ENCODE measurements around the gene OR10AG1.

OR10AG1 gene, protein sequence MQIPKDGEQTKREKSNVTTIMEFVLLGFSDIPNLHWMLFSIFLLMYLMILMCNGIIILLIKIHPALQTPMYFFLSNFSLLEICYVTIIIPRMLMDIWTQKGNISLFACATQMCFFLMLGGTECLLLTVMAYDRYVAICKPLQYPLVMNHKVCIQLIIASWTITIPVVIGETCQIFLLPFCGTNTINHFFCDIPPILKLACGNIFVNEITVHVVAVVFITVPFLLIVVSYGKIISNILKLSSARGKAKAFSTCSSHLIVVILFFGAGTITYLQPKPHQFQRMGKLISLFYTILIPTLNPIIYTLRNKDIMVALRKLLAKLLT

DNA sequence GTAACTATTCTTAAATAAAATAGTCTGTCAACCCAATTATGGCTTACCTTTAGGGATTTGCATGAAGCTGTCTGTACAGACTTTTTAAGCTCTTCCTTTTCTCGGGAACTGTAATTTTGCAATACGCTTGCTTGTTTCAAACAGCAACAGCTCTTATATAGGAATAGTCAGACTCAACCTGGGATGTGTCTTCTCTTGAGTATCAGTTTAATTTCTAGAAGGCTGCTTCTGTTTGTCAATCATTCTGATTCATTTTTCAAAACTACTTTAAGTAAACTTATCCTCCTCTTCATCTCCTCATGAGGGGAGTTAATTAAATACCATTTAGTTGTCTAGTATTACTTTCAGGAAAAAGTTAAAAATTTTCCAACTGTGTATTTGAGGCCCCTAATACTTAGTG lies at the start of gene OR10AG1:
Gene OR10AG1, minus strand, starts transcription at position 101 of the 400 bp plus-strand sequence. Its CDS starts 38 bp downstream, at position 63.
- no peak for DNase-seq (ENCODE audit: low spot score)

DNA sequence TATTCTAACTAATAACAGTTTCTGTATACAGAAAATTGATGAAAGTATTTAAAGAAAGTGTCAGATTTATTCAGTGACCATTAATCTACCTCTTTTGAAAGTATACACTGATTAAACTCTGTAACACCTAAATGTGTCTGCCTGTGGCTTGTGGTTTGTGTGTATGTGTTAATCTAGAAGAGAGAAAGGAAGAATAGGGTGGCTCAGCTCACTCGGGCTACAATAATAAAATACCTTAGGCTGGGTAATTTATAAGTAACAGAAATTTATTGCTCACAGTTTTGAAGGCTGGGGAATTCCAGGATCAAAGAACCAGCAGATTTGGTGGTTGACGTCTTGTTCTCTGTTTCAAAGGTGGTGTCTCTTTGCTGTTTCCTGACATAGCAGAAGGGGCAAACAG lies 44.1 kb upstream of the OR10AG1 start:
- DNase-seq (ENCODE audit: low spot score): no peak

DNA sequence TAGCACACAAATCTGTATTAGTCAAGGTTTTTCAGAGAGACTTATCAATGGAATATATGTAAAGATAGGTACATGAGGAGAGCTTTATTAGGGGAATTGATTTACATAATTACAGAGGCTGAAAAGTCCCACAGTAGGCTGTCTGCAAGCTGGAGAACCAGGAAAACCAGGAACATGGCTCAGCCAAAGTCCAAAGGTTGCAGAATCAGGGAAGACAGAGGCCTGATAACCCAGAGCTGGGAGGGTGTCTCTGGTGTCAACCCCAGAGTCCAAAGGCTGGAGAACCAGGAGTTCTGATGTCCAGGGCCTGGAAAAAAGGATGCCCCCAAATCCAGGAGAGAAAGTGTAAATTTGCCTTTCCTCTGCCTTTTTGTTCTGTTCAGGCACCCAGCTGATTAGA lies 41.0 kb upstream of the OR10AG1 start:
- DNase-seq (ENCODE audit: low spot score): no peak

DNA sequence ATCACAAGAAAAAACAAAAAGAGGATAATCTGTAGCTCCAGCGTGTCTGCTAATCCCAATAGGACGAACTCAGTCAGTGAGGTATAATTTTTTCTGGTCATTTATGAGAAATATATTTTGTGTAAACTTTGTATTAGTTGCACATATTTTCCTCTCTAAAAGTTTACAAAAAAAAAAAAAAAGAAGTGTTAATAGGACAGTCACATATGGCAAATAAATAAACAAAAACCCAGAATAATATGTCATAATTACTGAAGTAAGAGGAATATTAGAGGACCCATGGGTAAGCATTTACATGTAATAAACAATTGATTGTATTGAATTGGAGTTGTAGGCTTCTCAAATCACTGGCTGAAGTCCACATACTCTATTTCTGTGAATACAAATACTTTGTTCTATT lies 24.8 kb upstream of the OR10AG1 start, which contains the start of gene OR5F1:
Gene OR5F1, minus strand, starts transcription at position 101 of the 400 bp plus-strand sequence. Its CDS starts 0 bp downstream, at position 101.
- DNase-seq (ENCODE audit: low spot score): no peak

DNA sequence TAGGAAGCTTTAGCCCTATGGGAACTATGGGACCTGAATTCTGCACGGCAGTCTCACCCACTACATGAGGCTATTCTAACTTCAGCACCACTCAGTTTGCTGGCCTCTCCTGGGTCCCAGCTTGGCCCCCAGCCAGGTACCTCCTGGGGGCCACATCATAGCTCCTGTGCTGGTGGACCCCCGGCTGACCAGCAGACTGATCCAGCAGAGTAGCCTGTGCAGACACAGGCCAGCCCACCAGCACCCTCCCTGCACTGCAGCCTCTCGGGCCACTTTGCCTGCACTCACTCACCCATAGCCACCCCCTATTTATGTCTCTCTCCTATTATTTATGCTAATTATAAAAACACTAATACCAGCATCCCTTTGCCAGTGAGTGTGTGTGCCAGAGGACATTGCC lies 1.2 kb upstream of the OR10AG1 start:
- no peak for DNase-seq (ENCODE audit: low spot score)

DNA sequence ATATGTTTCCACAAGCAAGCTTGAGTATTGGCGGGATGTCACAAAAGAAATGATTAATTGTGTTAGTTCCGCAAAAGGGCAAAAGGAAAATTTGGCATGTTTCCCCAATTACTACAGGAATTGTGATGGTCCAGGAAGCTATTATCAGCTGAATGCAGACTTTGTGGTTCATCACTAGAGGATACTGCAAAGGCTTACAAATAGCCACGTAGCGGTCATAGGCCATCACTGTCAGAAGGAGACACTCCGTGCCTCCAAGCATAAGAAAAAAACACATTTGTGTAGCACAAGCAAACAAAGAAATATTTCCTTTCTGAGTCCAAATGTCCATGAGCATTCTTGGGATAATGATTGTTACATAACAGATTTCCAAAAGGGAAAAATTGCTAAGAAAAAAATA lies 1.8 kb downstream of the OR10AG1 start:
- DNase-seq (ENCODE audit: low spot score): no peak

DNA sequence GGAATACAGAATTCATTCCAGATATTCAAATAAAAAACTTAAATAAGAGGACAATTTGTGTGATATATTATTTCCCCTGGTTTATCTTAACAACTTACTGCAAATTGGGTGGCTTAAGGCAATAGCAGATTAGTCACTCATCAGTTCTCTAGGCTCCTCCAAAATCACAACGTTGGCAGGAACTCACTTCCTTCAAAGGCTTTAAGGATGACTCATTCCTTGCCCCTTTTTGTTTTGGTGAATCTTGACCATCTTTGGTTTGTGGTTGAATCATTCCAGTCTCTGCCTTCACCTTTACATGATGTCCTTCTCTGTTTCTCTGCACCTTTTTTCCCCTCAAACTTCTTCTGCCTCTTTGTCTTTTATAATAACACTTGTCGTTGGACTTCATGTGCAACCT lies 3.4 kb downstream of the OR10AG1 start:
- DNase-seq (ENCODE audit: low spot score): no peak

DNA sequence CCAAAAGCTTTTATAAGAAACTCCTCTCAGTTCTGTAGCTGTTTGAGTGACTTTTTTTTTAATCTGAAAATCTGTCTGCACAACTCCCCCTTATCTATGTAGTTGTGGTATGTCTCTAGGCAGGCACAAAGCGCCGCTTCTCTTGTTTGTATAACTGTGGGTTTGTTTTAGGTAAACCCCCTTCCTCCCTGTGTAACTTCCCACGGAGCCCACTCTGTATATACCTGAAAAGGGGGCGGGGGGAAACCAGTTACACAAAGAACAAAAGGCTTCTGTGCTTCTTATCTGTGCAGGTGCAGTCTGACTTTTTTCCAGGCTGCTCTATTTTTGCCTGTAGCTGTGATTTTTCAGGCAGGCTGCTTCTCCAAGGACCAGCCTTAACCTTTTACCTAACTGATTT lies 13.2 kb downstream of the OR10AG1 start:
- no peak for DNase-seq (ENCODE audit: low spot score)

DNA sequence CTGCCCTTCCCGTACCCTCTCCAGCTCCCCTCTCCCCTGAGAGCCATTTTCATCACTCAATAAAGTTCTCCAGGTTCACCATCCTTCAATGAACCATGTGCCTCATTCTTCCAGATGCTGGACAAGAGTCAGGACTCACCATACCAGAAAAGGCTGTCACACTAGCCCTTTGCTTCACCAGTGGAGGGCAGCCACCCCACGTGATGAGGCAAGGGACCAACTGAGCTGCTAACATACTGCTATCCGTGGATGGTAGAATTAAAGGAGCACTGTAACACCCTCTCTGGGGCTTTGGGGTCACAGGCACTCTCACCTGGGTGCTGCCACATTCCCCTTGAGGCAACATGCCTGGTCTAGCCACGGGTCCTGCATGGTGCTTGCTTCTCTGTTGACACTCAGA lies 20.4 kb downstream of the OR10AG1 start:
- DNase-seq (ENCODE audit: low spot score): no peak

DNA sequence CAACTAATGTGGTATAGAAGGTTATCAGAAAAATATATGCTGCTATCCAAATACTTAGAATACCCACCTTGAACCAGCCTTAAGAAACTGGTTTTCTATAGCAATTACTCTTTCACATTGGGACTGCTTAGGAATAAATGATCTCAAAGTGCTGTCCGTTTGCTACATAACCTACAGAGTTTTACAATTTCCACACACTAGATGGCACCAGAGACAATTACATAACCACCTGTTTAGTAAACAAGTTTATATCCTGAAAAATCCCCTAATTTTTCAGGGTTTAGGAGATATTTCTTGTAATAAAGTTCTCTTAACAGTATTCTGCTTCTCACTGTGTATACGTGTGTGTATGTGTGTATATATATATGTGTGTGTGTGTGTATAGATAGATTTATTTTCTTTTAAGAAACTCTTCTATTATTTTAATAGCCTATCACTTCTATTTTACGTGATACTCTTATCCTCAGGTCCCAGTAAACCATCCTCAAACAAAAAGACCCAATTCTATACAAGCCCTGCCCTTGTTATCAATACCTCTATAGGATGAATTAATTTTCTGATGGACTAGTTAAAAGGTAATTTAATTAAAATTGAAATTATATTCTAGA lies 26.9 kb downstream of the OR10AG1 start:
- DNase-seq (ENCODE audit: low spot score): no peak

DNA sequence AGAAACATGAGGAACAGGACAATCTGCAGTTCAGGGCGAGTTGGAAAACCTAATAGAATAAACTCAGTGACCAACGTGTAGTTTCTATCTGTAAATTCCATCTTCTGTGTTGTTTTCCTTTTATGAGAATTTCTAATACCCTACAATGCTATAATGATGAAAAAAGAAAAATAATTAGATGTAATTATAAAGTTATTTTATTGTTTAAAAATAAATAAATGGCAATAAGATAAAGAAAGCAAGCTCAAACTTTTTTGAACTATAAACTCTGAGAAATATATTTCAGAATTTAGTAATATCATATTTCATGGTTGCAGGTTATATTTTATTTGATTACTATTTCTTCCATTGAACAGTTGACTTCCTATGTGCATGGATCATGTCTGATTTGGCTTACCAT lies 33.4 kb downstream of the OR10AG1 start, which contains the start of gene OR5I1:
Gene OR5I1, minus strand, starts transcription at position 101 of the 400 bp plus-strand sequence. Its CDS starts 0 bp downstream, at position 101.
- no peak for DNase-seq (ENCODE audit: low spot score)

DNA sequence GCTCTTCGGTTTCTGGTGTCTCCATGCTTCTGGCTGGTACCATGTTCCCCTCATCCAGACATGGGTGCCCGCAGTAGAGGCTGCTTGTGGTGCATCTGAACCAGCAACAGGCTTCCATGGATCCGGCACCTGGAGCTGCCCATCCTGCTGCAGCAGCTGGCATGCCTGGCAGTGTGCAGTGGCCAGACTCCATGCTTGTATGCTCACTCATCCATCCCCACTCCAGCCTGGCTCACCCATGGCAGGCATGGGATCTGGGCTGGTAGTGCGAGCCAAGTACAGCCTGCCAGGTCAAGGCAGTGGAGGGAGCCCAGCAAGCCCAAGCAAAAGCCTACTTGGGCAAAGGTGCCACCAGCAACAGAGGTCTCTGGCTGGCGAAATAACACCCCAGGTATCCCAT lies 49.2 kb downstream of the OR10AG1 start:
- no peak for DNase-seq (ENCODE audit: low spot score)

All from CD4-positive, alpha-beta T cell treated with Interleukin-6 at 100 ng/mL for 8 hours (primary cell).